ENCODE data around the gene GLG1.

- TF ChIP-seq RARB (CRISPR knock-in tag; IDR thresholded peaks at IDR 0.05) (no peak), ZC3H10 (CRISPR knock-in tag; IDR thresholded peaks at IDR 0.05) (no peak), ZFP30 (CRISPR knock-in tag; IDR thresholded peaks at IDR 0.05) (no peak), ZNF70 (CRISPR knock-in tag; IDR thresholded peaks at IDR 0.05) (no peak), ESRRG (CRISPR knock-in tag; IDR thresholded peaks at IDR 0.05) (no peak), CREB5 (CRISPR knock-in tag; IDR thresholded peaks at IDR 0.05; ENCODE audit: low read depth) (no peak), ZFP3 (CRISPR knock-in tag; IDR thresholded peaks at IDR 0.05) (no peak)
- TF ChIP-seq, protein P1, sequence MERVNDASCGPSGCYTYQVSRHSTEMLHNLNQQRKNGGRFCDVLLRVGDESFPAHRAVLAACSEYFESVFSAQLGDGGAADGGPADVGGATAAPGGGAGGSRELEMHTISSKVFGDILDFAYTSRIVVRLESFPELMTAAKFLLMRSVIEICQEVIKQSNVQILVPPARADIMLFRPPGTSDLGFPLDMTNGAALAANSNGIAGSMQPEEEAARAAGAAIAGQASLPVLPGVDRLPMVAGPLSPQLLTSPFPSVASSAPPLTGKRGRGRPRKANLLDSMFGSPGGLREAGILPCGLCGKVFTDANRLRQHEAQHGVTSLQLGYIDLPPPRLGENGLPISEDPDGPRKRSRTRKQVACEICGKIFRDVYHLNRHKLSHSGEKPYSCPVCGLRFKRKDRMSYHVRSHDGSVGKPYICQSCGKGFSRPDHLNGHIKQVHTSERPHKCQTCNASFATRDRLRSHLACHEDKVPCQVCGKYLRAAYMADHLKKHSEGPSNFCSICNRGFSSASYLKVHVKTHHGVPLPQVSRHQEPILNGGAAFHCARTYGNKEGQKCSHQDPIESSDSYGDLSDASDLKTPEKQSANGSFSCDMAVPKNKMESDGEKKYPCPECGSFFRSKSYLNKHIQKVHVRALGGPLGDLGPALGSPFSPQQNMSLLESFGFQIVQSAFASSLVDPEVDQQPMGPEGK (CRISPR knock-in tag; IDR thresholded peaks at IDR 0.05; ENCODE audit: borderline replicate concordance) = no peak
Observed at GRCh38 chr16:74477226-74477625, 129.7 kb downstream of the GLG1 start.

Data from SK-N-SH treated with all-trans-retinoic acid at 6 μM for 48 hours (cell line).